C4-2B (cell line): ENCODE measurements around the gene NARF.

Experiments
- H3K27ac ChIP-seq: fragments of 450-650 bp; 2 replicates; pipeline ENCODE4 v1.5.1; 2017
- CTCF ChIP-seq: fragments of 450-650 bp; conservative IDR thresholded peaks from 2 replicates; pipeline ENCODE4 v1.5.1; 2017; ENCODE audit warnings: mild to moderate bottlenecking
- ZFX ChIP-seq: fragments of 450-650 bp; IDR thresholded peaks from 2 replicates; pipeline ENCODE4 v1.6.1; 2017

The NARF gene

GRCh38 chr17:82415336-82415735, 43.2 kb upstream of the NARF start:
- no peak overlapping the region for H3K27ac ChIP-seq
- TF ChIP-seq CTCF (no peak), ZFX (no peak)

GRCh38 chr17:82415786-82416185, 42.8 kb upstream of the NARF start:
- TF ChIP-seq CTCF (no peak), ZFX (no peak)

GRCh38 chr17:82416264-82416663, 42.3 kb upstream of the NARF start:
- H3K27ac ChIP-seq, result no peak overlapping the region
- TF ChIP-seq CTCF (no peak), ZFX (no peak)

More at GRCh38 chr17:82415786-82416185, 42.8 kb upstream of the NARF start:
- H3K27ac ChIP-seq, result no peak overlapping the region

- TF ChIP-seq CTCF, result no peak; the same call in 1 of the 2 replicates
- TF ChIP-seq ZFX, result no peak
- H3K27ac ChIP-seq, result no peak overlapping the region
These were observed 41.8 kb upstream of the NARF start for GRCh38 chr17:82416771-82417170.

- TF ChIP-seq ZFX (peak; percentile 90; the same call in 1 of the 2 replicates), CTCF (no peak; the same call in 1 of the 2 replicates)
- peak within 1 kb of the TSS; percentile 72 for H3K27ac ChIP-seq
These were observed 40.2 kb upstream of the NARF start, which contains the start of the genes HEXD and OGFOD3 for GRCh38 chr17:82418001-82418986. TSS of gene HEXD (plus strand) at chr17:82418347. CDS start at chr17:82419800, 1,453 bp downstream. TSS of gene OGFOD3 (minus strand) at chr17:82418586. CDS start at chr17:82418485, 101 bp downstream.

- TF ChIP-seq ZFX (no peak), CTCF (no peak)
- H3K27ac ChIP-seq, result no peak overlapping the region
These were observed 39.0 kb upstream of the NARF start for GRCh38 chr17:82419540-82419939.
